ENCODE measurements around the gene PDCD4.
A peak's percentile ranks its signal among the peaks of the same experiment; 100 is the strongest.

The PDCD4 gene

DNA sequence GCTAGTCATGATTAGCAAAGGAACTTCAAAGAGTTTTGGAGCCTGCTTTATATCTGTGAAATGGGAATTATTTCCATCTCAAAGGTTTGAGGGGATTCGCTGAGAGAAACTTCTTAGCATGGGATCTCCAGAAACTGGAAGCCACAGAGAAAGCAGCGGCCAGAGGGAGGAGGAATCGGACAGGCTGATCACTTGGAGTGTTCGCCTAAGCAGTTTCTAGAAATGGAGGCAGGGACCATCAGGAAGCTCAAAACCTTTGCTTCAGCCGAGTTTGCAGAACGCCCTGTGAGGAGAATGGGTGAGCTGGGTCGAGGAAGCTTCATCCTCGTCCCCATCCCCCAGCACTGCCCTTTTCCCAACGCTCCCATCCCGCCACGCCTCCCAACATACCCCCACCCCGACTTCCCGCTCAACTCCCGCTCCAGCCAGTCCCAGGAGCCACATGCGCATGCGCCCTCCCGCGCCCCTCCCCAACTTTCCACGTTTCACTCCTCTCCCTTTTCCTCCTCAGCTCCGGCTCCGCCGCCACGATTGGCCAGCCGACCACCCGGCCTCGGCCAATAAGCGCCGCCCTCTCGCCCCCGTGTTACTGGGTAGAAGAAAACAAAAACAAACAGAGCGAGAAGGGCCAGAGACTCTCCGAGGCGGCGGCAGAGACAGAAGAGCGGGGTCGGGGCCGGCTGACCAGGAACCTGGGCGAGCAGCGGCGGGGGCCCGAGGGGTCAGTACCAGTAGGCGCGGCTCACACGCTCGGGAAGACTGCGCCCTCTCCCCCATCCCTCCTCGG lies at the start of gene PDCD4:
PDCD4 (plus strand) TSS at position 631 of the 787 bp plus-strand sequence. CDS start 4,100 bp downstream, outside the sequence.
- peak; percentile 98 for DNase-seq

DNA sequence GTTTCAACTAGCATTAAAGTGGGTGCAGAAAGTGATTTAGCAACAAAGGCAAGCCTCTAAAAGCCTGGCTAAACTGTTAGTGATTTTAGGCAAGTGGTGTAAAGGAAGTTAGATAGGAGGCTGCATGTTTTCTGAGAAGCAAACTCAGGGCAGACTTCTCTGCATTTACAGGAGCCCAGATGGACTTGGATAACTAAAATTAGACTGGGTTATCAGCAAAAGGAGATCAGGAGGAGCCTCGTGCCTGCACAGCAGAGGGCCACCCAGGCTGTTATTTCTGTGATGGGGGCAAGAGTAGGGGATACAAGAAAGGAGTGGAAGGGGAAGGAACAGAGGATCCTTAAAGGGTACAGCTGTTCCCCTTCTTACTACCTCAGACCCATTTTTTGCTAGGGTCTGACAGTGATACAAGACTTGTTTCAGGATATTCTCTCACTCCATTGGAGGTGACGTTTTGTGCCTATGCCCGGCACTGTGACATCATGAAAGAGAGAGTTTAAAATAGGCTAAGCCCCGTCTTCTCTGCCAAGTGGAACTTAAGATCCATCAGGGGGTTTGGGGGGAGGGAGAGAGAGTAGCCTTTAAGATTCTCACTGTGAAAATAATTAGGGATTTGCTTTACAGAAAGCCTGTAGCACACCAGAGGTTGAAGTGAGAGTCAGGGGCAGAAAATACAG lies 49.6 kb upstream of the PDCD4 start:
- DNase-seq: no peak

DNA sequence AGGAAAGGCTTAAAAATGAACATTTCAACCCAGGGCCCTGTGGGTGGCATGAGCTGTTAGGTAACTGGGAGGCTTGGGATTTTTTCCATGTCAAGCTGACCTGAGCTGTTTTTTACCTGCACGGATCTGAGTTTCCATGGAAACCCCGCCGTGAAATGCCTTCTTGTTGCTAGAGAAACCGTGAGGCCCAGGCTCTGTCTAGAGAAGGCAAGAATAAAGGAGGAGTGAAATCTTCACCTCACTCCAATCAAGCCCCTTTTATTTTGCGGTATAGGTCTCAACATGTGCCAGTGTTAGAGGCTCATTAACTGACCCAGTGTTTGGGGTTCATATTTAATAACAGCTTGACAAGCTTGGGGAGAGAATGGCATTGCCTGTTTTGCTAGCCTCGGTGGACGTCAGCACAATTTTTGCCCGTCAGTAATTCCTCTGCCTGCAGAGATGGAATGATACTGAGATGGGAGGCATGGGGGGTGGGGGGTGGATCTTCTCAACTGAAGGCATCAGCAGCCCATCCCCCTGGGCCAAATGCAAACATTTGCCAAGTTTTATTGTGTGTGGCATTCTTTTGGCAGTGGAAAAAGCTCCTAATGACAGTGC lies 48.9 kb upstream of the PDCD4 start:
- DNase-seq: no peak

DNA sequence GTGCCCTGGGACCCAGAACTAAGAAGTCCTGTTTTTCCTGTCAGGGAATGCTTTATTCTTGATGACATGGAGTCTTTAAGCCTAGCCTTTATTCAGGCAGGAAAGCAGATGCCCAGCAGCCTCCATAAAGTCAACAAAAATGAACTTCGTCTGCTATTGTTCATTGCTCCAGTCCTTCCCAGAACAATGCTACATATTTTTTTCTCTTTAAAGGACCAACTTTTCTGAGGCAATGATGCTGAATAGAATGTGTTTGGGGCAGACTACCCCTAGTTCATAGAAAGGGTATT lies 47.6 kb upstream of the PDCD4 start:
- no peak for DNase-seq

DNA sequence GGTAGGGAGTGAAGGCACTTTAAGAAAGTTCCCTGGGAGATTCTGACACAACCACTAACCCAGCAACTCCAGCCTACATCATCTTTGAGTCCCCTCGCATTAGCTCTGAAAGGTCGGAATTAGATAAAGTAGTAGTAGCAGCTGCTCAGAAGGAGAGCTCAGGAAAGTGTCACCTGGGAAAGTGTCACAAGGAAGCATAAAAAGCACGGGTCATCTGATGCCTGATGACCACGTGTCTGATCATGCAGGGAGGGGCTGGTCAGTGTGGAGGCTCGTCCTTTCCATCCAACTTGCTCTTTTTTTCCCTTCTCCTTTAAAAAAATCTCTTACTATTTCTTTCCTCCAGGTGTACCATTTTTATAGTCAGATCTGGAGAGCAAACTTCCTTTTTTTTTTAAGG lies 47.1 kb upstream of the PDCD4 start:
- no peak for DNase-seq

DNA sequence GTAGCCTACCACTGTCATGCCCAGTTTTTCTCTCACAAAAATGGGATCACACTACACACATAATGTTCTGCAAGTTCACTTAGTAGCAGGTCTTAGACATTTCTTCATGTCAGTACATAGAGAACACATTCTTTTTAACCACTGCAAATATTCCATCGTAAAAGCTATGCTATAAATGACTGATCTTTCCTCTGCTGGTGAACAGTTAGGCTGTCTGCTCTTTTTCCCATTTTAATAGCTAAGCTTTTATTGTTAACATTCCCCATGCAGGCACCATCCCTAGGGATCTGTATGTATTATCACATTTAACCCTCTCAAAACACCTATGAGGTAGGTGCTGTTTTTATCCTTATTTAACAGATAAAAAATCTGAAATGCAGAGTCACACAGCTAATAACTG lies 46.2 kb upstream of the PDCD4 start:
- DNase-seq: no peak

DNA sequence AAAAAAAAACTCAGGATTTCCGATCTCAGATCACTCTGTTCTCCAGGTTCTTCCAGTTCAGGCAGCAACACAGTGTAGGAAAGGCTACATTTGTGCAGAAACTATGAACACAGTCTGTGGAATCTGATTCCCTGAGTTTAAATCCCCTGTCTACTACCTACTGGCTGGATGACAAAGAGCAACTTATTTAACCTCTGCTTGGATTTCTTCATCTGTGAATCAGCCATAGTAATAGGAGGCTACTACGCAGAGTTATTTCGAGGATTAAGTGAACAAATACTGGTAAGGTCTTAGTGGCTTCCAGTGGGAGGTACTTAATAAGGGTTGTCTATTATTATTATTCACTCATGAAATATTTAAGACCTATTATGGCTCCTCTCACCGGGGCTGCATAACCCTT lies 44.3 kb upstream of the PDCD4 start:
- DNase-seq: peak; percentile 56

DNA sequence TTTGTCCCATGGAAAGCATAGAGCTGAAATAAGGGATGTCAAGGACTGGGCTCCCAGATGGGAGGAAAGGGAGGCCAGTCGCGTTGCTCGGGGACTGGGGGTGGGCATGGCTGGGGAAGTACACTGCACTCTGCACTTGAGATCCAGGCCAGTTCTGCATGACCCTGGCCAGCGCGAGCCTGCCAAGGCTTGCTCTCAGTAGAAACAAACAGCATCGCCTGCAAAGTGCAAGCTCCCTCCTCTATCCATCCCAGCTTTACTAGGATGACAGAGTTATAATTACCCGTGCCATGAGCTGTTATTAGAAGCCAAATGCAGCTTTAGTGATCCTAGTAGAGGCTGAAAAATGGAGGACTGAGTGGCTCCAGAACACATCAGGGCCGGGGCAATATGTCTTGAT lies 43.9 kb upstream of the PDCD4 start:
- no peak for DNase-seq

DNA sequence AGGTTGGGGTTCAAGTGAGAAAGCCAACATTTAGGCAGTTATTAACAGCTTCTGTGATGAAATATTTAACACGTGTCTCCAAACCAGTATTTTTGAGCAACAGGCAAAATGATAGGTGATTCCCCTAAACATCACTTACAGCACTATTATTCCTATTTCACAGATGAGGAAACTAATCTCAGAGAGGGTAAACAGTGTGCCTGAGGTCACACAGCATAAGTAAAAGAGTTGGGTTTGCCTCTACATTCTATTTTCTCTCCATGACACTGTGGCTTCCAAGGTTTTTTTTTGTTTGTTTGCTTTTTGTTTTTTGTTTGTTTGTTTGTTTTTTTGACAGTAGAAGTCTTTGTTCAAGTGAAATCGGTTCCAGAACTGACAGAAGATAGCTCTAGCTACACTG lies 43.2 kb upstream of the PDCD4 start:
- DNase-seq: no peak

DNA sequence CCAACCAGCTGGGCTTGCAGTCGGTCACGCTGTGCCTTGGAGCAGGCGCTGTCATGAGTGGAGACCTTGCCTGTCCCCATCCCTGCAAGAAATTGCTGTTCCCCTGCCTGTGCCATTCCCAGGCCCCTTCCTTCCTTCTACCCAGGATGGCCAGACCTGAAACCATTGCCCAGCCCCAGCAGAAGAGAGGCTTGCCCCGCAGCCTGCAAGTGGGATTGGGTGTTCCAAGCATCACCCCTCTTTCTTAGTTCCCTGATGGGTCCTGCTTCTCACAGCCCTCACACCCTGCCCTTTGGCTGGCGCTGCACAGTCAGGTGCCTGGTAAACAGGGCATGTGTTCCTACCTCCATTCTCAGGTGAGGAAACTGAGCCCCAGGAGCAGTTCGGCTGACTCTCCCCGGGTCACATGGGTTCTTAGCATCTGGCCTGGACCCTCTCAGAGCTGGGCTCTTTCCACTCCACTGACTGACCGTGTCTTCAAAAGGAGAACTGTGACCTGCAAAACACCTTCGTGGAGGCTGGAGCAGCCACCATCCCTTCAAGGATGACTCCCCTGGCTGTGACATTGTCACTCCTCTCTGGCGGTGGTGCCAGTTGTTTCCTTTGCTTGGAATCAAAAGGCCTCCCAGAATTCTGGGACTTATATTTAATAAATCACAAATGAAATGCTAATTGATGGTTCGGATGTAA lies 41.9 kb upstream of the PDCD4 start:
- no peak for DNase-seq

DNA sequence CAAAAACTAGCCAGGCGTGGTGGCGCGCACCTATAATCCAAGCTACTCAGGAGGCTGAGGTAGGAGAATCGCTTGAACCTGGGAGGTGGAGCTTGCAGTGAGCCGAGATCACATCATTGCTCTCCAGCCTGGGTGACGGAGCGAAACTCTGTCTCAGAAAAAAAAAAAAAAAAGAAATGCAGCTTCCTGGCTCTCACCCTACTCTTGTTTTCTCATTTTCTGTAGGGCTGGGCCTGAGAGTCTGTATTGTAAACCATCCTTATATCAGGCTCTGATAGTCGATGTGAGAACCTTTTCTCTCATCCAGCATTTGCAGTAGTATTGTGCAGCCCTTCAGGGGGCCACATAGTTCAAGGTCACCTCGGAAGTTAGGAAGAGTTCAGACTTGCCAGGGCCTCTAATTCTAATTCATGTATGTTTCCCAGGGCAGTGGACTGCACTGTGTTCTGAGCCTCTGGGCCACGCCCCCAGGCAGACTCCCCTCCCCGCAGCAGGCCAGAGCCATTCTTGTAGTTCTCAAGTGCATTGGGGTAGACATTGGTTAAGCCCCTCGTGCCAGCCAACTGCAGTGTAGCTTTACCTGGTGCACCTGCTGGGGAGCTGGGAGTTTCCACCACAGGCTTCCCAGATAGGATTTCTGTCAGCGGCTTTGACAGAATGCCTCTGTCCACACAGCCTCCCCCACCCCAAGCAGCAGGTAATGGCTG lies 38.3 kb upstream of the PDCD4 start:
- no peak for DNase-seq

DNA sequence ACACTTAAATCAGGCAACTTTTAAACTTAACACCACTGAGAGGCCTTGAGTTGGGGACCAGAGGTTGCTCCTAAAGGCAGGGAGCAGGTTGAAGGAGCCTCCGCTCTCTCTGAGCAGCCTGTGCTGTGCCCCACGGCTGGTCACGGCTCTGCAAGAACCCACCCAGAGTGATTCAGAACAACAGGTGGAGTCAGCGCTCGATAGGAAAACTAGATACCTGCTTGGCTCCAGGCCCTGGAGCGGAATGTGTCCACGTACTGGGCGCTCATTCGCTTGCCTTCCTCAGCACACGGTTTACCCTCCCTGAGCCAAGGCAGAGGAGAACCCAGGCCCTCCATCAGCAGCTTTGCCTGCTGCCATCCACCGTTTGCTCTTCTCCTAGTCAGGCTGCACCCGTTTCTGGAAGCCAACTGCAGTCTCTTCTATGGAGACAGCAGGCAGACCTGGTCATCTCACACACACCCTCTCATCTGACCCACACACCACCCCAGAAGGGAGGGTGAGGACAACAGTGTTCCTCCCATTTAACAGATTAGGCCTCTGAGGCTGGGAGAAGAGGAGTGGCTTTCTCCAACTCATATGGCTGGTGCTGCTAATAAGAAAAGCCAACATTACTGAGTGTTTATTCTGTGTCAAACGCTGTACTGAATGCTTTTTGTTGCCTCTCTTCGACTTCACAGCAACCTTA lies 37.6 kb upstream of the PDCD4 start:
- DNase-seq: no peak

DNA sequence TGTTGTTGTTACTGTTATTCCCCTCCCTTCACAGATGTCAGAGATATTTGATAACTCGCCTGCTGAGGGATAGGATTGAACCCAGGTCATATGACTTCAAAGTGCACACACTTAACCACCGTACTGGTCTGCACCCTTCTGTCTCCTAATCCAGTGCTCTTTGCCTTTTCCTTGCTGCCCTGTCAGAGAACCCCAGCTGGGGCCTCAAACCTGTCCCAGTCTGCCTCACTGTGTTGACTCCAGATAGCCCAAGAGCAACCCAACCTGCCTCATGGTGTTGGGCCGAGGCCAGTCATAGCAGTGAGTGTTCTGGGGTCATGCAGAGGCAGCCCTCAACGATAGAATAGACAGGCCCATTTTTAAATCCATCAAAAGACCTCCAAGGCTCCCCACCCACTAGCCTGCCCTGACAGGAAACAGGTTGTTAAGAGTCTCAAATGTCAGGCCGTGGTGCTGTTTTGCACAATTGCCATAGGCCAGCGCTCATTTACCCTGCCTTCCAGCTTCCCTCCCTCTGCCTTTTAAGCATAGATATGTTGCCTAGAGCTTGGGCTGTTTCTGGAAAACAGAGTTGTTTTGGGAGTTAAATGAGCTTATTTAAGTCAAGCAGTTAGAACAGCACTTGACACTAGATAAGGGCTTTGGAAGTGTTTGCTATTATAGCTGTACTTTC lies 37.0 kb upstream of the PDCD4 start:
- no peak for DNase-seq

DNA sequence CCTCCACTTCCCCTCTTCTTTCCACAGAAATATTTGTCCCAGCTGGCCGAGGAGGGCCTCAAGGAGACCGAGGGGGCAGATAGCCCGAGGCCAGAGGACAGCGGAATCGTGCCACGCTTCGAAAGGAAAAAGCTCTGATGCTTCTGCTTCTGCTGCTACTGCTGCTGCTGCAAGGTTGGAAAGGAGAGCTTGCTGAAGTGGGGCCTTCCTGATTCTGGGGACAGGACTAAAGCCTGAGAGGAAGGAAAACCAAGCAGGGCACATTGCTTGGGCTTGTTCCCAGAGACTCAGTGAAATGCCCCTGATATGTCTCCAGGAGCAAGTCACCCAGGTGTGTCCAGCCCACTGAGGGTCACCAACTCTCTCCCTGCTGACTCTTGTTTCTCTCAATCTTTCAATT lies 35.9 kb upstream of the PDCD4 start:
- DNase-seq: no peak

DNA sequence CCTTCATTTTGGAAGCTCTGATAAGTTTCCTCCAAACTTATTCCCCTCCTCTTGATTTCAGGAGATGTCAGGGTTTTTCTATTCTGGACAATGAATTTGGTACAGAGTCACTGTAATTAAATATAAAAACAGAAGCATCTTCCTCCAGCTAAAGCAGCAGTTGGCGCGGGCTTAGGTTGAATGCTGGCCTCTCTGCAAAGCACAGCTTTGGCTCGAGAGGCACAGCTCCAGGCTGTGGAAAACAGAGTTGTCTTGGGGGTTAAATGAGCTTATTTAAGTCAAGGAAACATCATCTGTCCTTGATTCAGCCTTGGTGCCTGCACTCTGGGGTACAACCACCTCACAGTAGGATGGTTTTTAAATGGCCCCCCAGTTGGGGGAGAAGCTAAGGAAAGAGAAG lies 35.0 kb upstream of the PDCD4 start:
- no peak for DNase-seq

DNA sequence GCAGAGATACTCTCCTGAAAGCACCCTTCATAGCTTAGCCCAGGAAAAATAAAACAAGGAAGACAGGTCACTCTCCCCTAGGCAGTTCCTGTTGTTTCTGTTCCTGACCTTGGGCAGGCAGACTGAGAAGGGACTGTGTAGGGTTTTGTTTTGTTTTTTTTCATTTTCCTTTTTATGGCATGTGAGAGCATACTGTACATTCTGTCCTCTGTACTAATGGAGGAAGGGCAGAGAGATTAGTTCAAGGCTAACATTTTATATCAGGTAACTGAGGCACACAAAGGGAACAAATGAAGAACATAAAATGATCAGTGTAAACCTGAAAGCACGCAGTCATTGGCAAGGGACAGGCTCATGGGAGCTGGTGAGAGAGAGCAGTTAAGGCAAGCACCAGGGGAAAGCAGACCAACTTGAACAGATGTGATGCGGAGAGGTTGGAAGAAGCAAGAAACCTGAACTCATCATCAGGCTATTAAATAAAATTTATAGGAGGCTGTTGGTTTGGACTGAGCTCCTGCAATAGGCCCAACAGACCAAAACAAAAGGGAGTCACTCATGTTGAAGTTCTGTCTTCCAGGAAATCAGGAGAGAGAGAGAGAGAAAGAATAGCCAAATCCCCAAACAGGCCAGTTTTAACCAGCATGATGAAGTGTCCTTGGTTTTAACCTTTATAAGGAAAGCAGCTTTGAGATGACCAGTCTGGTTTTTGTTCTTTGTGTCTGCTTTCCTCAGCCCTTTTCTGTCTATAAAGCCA lies 34.1 kb upstream of the PDCD4 start:
- DNase-seq: no peak

DNA sequence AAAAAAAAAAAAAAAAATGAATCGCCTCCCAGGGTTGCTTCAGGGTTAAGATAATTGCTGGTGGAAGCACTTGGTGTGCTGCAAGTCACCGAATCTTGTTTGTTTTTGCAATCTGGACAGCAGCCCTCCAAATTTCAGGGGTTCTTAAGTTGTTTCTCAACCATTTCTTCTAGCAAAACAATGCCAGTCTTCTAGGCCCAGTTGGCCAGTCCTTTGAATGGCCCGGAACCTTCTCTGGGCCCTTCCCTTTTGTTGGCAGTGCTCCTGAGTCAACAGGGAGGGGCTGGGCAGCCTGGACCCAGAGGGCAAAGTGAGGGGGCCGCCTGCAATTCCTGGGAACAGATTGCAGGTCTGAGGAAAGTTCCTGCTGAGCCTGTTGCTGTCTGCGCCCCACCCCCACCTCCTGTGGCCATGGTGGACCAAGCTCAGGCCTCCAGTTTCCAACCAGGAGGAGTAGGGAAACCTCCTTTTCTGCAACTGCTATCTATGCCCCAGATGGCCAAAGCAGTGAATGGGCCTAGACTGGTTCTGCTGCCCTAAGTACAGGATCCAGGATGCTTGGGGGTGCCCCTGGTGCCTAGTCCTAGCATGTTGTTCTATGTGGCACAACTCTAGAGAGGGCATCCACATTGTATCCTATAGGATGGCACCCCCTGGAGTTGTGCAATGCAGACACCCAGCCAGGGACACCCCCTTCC lies 31.4 kb upstream of the PDCD4 start:
- no peak for DNase-seq

DNA sequence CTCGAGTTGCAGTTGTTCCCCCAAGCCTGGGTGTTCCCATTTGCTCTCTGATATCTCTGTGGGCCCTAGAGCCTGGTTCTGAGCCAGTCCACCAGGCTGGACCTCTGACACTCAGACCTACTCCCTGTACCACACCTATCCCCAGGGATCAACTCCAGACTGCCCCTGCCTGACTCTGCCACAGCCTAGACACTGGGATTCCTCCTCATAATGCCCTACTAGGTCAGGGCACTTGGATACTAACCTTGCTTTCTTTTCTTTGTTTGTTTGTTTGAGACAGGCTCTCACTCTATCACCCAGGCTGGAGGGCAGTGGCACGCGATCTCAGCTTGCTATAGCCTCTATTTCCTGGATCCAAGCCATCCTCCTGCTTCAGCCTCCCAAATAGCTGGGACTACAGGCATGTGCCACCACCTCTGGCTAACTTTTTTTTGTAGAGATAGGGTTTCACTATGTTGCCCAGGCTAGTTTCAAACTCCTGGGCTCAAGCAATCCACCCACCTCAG lies 30.8 kb upstream of the PDCD4 start:
- no peak for DNase-seq

DNA sequence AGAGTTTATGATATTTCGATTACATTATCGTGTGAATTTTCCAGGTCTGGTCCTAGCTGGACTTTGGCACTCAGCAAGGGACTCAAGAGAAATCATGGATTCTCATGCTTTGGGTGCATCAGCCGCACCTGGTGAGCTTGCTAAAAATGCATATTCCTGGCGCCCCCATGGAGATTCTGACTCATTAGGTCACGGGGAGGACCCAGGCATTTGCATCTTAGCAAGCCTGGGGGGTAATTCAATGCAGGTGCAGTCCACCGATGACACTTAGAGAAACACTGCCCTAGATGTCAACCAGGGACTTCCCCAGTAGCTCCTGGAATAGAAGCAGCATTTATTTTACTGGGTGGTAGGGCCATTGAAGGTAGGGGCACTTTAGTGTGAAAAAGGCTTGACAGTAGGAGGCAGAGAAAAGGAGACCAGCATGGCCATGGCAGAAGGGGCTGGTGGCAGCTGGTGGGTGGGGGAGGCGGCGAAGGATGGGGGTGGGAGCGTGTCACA lies 29.9 kb upstream of the PDCD4 start:
- no peak for DNase-seq

DNA sequence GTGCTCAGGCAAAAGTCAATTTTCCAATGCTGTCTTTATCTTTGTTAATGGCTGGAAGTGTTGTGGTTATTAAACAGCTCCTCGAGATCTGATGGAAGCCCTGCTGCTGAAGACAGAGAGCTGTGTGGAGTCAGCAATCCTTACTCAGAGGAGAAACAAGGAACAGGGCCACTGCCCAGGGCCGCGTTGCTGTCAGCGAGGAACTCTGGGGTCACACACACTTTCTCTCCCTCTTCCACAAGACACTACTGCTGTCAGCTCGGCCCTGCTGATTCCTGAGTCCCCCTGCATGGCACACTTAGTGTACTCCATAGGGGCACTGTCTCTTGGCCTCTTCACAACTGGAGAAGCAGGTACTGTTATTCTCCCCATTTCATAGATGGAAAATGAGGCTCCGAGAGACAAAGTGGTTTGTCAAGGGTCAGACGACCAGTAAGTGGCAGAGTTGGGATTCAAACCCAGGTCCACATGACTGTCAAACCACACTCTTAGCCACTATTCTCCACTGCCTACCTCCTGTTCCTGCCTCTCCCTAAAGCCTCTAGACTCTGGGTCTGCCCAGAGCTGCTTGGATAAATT lies 29.3 kb upstream of the PDCD4 start:
- no peak for DNase-seq

All from fibroblast of skin of right quadriceps (primary cell).